ENCODE measurements around the gene MID1. TPM values are rescaled to one million over a fixed set of nuclear protein-coding genes. Genes with fewer than 3 reads are reported as not detected.

The MID1 gene
- polyA plus RNA-seq, 2 of the 4 experiments (the other 2 are of a cell fraction), result 59.5 to 106 TPM

DNA sequence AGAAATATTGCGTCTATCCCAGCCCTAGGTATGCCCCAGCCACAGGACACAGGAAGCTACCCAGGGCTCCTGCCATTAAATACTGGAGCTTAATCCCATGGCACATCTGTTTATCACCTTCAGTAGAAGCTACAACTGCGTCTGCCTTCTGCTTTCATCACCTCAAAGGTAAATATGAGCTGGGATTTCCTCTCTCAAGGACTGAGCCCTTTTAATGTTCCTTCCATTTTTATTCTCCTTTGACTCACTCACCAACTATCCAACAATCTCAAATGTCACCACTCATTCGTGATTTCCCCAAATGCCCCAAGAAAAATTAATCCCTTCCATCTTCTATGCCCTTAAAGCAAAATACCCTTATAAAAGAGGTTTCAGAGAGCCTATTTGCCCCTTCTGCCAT, 1.8 kb upstream of the MID1 start:
- POLR2A ChIA-PET, result no interaction called here
- Histone ChIP-seq H3K4me2 (peak overlapping the region; percentile 96), H3K4me1 (peaks cover 23% of the 10 kb centered on the region), H3K9me3 (no peaks in the 10 kb centered on the region), H3K27ac (peak overlapping the region; percentile 76 to 95), H3K4me3 (no peak overlapping the region)
- no peak for FAIRE-seq
- DNase-seq (ENCODE audit: low read depth in 1 of 2, low spot score in 1 of 2), result no peak
- 28% methylated on average over 3 of the region's 3 CpGs for WGBS (ENCODE audit: missing lambda C conversion rate)
- TF ChIP-seq HOXB5 (CRISPR knock-in tag; IDR thresholded peaks at IDR 0.05) (no peak), HEYL (CRISPR knock-in tag; IDR thresholded peaks at IDR 0.05) (no peak), CEBPB (IDR thresholded peaks at IDR 0.05) (no peak), FOSB (CRISPR knock-in tag; IDR thresholded peaks at IDR 0.05) (no peak), SREBF2 (IDR thresholded peaks at IDR 0.05) (no peak), FOSL2 (IDR thresholded peaks at IDR 0.05) (no peak), FOSL2 (CRISPR knock-in tag; IDR thresholded peaks at IDR 0.05) (no peak), KDM5A (IDR thresholded peaks at IDR 0.05) (no peak), PHF8 (IDR thresholded peaks at IDR 0.05; ENCODE audit: borderline replicate concordance, low read depth) (no peak), MYC (IDR thresholded peaks at IDR 0.05; ENCODE audit: borderline replicate concordance, low read length) (no peak), RARB (CRISPR knock-in tag; IDR thresholded peaks at IDR 0.05) (no peak), HOXA7 (CRISPR knock-in tag; IDR thresholded peaks at IDR 0.05) (no peak), NPAS2 (CRISPR knock-in tag; IDR thresholded peaks at IDR 0.05; ENCODE audit: borderline replicate concordance) (no peak)
- TF ChIP-seq, protein P1, sequence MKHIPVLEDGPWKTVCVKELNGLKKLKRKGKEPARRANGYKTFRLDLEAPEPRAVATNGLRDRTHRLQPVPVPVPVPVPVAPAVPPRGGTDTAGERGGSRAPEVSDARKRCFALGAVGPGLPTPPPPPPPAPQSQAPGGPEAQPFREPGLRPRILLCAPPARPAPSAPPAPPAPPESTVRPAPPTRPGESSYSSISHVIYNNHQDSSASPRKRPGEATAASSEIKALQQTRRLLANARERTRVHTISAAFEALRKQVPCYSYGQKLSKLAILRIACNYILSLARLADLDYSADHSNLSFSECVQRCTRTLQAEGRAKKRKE (CRISPR knock-in tag; IDR thresholded peaks at IDR 0.05; ENCODE audit: low read depth), result no peak
- TF ChIP-seq, protein P2, sequence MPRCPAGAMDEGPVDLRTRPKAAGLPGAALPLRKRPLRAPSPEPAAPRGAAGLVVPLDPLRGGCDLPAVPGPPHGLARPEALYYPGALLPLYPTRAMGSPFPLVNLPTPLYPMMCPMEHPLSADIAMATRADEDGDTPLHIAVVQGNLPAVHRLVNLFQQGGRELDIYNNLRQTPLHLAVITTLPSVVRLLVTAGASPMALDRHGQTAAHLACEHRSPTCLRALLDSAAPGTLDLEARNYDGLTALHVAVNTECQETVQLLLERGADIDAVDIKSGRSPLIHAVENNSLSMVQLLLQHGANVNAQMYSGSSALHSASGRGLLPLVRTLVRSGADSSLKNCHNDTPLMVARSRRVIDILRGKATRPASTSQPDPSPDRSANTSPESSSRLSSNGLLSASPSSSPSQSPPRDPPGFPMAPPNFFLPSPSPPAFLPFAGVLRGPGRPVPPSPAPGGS (IDR thresholded peaks at IDR 0.05), result no peak
- ATAC-seq, result no peak
- CTCF ChIA-PET, result interaction anchor here (1.8 to 6.1 kb wide), 3 partner anchors 10 to 432 kb away, joined by 6 to 41 read pairs (median 10); no protein-coding TSS in a partner anchor

GRCh38 chrX:10619425-10620046, 849 bp downstream of the MID1 start:
- ChIA-PET POLR2A (interaction anchor here (1.1 to 2.7 kb wide), 7 partner anchors 9 to 433 kb away, joined by 3 to 12 read pairs (median 5); no protein-coding TSS in a partner anchor), CTCF (interaction anchor here (0.9 to 6.1 kb wide), 6 partner anchors 12 to 500 kb away, joined by 3 to 42 read pairs (median 4); no protein-coding TSS in a partner anchor)
- Histone ChIP-seq H3K9me3 (no peaks in the 10 kb centered on the region), H3K4me1 (peaks cover 31% of the 10 kb centered on the region), H3K4me2 (peak overlapping the region; percentile 96), H3K4me3 (peak overlapping the region; percentile 68), H3K27ac (peak overlapping the region; percentile 76 to 95)
- WGBS (ENCODE audit: missing lambda C conversion rate), result under 1% methylated on average over 11 of the region's 11 CpGs
- ATAC-seq (peak in 1 of 2 experiments; percentile 11; a peak in 3 of 6 replicates), DNase-seq (ENCODE audit: low read depth in 1 of 2, low spot score in 1 of 2) (no peak), FAIRE-seq (no peak)
- no peak for TF ChIP-seq TP53 (CRISPR knock-in tag; IDR thresholded peaks at IDR 0.05)
- TF ChIP-seq, protein P1 (CRISPR knock-in tag; IDR thresholded peaks at IDR 0.05; ENCODE audit: low read depth), result no peak
- no peak for TF ChIP-seq MAX (IDR thresholded peaks at IDR 0.05)
- TF ChIP-seq, protein P3, sequence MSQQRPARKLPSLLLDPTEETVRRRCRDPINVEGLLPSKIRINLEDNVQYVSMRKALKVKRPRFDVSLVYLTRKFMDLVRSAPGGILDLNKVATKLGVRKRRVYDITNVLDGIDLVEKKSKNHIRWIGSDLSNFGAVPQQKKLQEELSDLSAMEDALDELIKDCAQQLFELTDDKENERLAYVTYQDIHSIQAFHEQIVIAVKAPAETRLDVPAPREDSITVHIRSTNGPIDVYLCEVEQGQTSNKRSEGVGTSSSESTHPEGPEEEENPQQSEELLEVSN (IDR thresholded peaks at IDR 0.05; ENCODE audit: borderline replicate concordance, low read depth), result no peak
- TF ChIP-seq NFE2L2 (conservative IDR thresholded peaks at IDR 0.05; ENCODE audit: low read length), result no peak
- TF ChIP-seq, protein P2 (IDR thresholded peaks at IDR 0.05), result no peak
- TF ChIP-seq KDM1A (IDR thresholded peaks at IDR 0.05; ENCODE audit: low read depth), result no peak
- no peak for TF ChIP-seq TFCP2L1 (CRISPR knock-in tag; IDR thresholded peaks at IDR 0.05)
- no peak for TF ChIP-seq ELK1 (IDR thresholded peaks at IDR 0.05; ENCODE audit: low read depth, low read length)
- TF ChIP-seq MYC (IDR thresholded peaks at IDR 0.05; ENCODE audit: borderline replicate concordance, low read length), result no peak
- TF ChIP-seq, protein P4, sequence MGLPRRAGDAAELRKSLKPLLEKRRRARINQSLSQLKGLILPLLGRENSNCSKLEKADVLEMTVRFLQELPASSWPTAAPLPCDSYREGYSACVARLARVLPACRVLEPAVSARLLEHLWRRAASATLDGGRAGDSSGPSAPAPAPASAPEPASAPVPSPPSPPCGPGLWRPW (IDR thresholded peaks at IDR 0.05), result no peak
